MCF 10A (cell line): ENCODE measurements around the gene LAMB3. TPM values are rescaled to one million over a fixed set of nuclear protein-coding genes. Genes with fewer than 3 reads are reported as not detected.

Source experiments
- BruUV-seq: library from RNA; stranded (reverse); fragments of 400-500 nt; replicated peaks from 2 replicates; lab custom pipeline; 2021; lab: Mats Ljungman, UMichigan
- CTCF ChIA-PET: fragments of 300-600 bp; sonication (Branson Sonifier 250); formaldehyde crosslinking; extraction: SDS; loops from one replicate; lab custom pipeline; 2021; ENCODE audit warnings: antibody characterized with exemption, inconsistent platforms; lab: Yijun Ruan, JAX
- POLR2A ChIA-PET: fragments of 300-600, 350-650 bp; sonication (Branson Sonifier 250); formaldehyde crosslinking; extraction: SDS; loops from one replicate; lab custom pipeline; 2020; ENCODE audit warnings: antibody characterized with exemption, inconsistent platforms; lab: Yijun Ruan, JAX
- DNase-seq: peaks from one replicate; pipeline ENCODE4 v3.0.0-alpha.2; 2018; ENCODE audit not compliant: unreplicated experiment
- H3K27ac Mint-ChIP-seq: one replicate; pipeline ENCODE4 v1.8.0; 2022; ENCODE audit warnings: mild to moderate bottlenecking, low read depth, mixed read lengths; ENCODE audit not compliant: unreplicated experiment
- H3K27me3 Mint-ChIP-seq: one replicate; pipeline ENCODE4 v1.8.0; 2022; ENCODE audit warnings: mixed read lengths; ENCODE audit not compliant: insufficient read depth, unreplicated experiment
- H3K36me3 Mint-ChIP-seq: one replicate; pipeline ENCODE4 v1.8.0; 2022; ENCODE audit warnings: mild to moderate bottlenecking, moderate library complexity, mixed read lengths; ENCODE audit not compliant: insufficient read depth, unreplicated experiment
- H3K4me1 Mint-ChIP-seq: one replicate; pipeline ENCODE4 v1.8.0; 2022; ENCODE audit warnings: mixed read lengths; ENCODE audit not compliant: insufficient read depth, unreplicated experiment
- H3K4me3 Mint-ChIP-seq: one replicate; pipeline ENCODE4 v1.8.0; 2022; ENCODE audit warnings: mild to moderate bottlenecking, moderate library complexity, mixed read lengths; ENCODE audit not compliant: unreplicated experiment
- H3K9me3 Mint-ChIP-seq: one replicate; pipeline ENCODE4 v1.8.0; 2022; ENCODE audit warnings: mixed read lengths; ENCODE audit not compliant: unreplicated experiment
- intact Hi-C: fragments of 100-400 bp; cut with micrococcal nuclease; formaldehyde crosslinking; loops from 2 replicates; pipeline ENCODE4 v1.14.1; 2022
- total RNA-seq: library from RNA; stranded (reverse); gene quantifications from 2 replicates; pipeline ENCODE4 v1.2.3, GENCODE V29; 2022
- TF ChIP-seq, protein P1 (sequence below): fragments of 200-600 bp; IDR thresholded peaks from one replicate; pipeline ENCODE4 v1.8.0; 2022; ENCODE audit warnings: antibody characterized with exemption, mild to moderate bottlenecking; ENCODE audit not compliant: unreplicated experiment

The LAMB3 gene
- total RNA-seq, 1 experiment from 2014 or later: 1,572 TPM

- TF ChIP-seq, protein P1, sequence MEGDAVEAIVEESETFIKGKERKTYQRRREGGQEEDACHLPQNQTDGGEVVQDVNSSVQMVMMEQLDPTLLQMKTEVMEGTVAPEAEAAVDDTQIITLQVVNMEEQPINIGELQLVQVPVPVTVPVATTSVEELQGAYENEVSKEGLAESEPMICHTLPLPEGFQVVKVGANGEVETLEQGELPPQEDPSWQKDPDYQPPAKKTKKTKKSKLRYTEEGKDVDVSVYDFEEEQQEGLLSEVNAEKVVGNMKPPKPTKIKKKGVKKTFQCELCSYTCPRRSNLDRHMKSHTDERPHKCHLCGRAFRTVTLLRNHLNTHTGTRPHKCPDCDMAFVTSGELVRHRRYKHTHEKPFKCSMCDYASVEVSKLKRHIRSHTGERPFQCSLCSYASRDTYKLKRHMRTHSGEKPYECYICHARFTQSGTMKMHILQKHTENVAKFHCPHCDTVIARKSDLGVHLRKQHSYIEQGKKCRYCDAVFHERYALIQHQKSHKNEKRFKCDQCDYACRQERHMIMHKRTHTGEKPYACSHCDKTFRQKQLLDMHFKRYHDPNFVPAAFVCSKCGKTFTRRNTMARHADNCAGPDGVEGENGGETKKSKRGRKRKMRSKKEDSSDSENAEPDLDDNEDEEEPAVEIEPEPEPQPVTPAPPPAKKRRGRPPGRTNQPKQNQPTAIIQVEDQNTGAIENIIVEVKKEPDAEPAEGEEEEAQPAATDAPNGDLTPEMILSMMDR: no peak
- ChIA-PET CTCF (interaction anchor here (0.6 to 5.1 kb wide), 17 partner anchors 9 to 1549 kb away, joined by 3 to 38 read pairs (median 5); partner anchors contain the start of gene LAMB3), POLR2A (interaction anchor here (0.6 to 8.1 kb wide), 8 partner anchors 9 to 1506 kb away, joined by 3 to 254 read pairs (median 4); partner anchors contain the start of gene LAMB3)
- H3K4me1 Mint-ChIP-seq: peaks cover 37% of the 10 kb centered on the region
- H3K36me3 Mint-ChIP-seq: no peaks in the 10 kb centered on the region
- intact Hi-C loops: loop anchor here (1.0 to 2.0 kb wide), 2 partner anchors 16 to 21 kb away; partner anchors contain the start of gene LAMB3
- peak; percentile 91 for DNase-seq
- H3K4me3 Mint-ChIP-seq: no peak overlapping the region
- no peaks in the 10 kb centered on the region for H3K9me3 Mint-ChIP-seq
- H3K27ac Mint-ChIP-seq: no peak overlapping the region
- H3K27me3 Mint-ChIP-seq: no peaks in the 10 kb centered on the region
- BruUV-seq: TSS peak; percentile 80
Observed at GRCh38 chr1:209672705-209673630, 20.7 kb upstream of the LAMB3 start.

- DNase-seq: peak; percentile 97
- ChIA-PET CTCF (interaction anchor here (0.5 to 2.6 kb wide), 11 partner anchors 9 to 81 kb away, joined by 3 to 12 read pairs (median 5); partner anchors contain the start of gene LAMB3), POLR2A (interaction anchor here (0.7 to 8.1 kb wide), 9 partner anchors 11 to 1426 kb away, joined by 3 to 254 read pairs (median 6); partner anchors contain the start of gene LAMB3)
- Mint-ChIP-seq H3K27ac (peak overlapping the region; percentile 2), H3K4me1 (peaks cover 37% of the 10 kb centered on the region), H3K9me3 (no peaks in the 10 kb centered on the region), H3K4me3 (no peak overlapping the region), H3K36me3 (no peaks in the 10 kb centered on the region), H3K27me3 (no peaks in the 10 kb centered on the region)
- TF ChIP-seq, protein P1: no peak
- intact Hi-C loops: no loop called here
- no TSS peak for BruUV-seq
Observed at GRCh38 chr1:209670441-209671082, 18.3 kb upstream of the LAMB3 start.

DNA sequence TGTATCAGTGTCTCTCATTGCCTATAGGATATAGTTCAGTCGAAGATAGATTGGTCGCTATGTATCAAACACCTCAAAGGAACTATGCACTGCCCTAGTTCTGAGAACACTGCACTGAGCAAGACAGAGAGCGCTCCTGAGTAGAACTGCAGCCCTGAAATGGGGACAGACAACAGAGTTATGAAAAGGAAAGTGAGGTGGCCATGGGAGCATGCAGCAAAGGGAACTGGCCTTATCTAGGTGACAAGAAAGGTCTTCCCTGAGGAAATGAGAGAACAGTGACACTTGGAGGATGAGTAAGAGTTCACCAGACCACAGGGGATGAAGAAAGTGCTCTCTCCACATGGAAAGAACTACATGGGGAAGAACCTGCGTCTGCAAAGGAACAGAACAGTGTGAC lies 15.5 kb upstream of the LAMB3 start:
- BruUV-seq: no TSS peak
- no peak overlapping the region for H3K4me3 Mint-ChIP-seq
- H3K36me3 Mint-ChIP-seq: no peaks in the 10 kb centered on the region
- peaks cover 21% of the 10 kb centered on the region for H3K4me1 Mint-ChIP-seq
- intact Hi-C loops: no loop called here
- no peaks in the 10 kb centered on the region for H3K27me3 Mint-ChIP-seq
- TF ChIP-seq, protein P1: no peak
- H3K27ac Mint-ChIP-seq: no peak overlapping the region
- H3K9me3 Mint-ChIP-seq: no peaks in the 10 kb centered on the region
- ChIA-PET CTCF (interaction anchor here (1.9 to 4.4 kb wide), 2 partner anchors 9 to 22 kb away, joined by 12 to 27 read pairs; no protein-coding TSS in a partner anchor), POLR2A (interaction anchor here (1.2 to 11.2 kb wide), 3 partner anchors 12 to 22 kb away, joined by 3 to 254 read pairs (median 207); partner anchors contain the start of gene LAMB3)
- DNase-seq: no peak
